Calu3 (cell line): ENCODE results near the gene XRCC4. TPM values are rescaled to one million over a fixed set of nuclear protein-coding genes. Genes with fewer than 3 reads are reported as not detected.

Source experiments
- BruUV-seq: library from RNA; stranded (reverse); fragments of 400-500 nt; replicated peaks from 2 replicates; lab custom pipeline; 2021; lab: Mats Ljungman, UMichigan
- CTCF ChIA-PET: fragments of 300-600 bp; sonication (Branson Sonifier 250); formaldehyde crosslinking; loops from one replicate; lab custom pipeline; 2022; ENCODE audit warnings: antibody characterized with exemption; lab: Charles Lee
- DNase-seq: peaks from one replicate; pipeline ENCODE4 v3.0.0; 2022
- H3K27ac Mint-ChIP-seq: one replicate; pipeline ENCODE4 v1.8.0; 2022; ENCODE audit warnings: mixed read lengths; ENCODE audit not compliant: unreplicated experiment
- H3K27me3 Mint-ChIP-seq: one replicate; pipeline ENCODE4 v1.8.0; 2022; ENCODE audit warnings: mixed read lengths; ENCODE audit not compliant: unreplicated experiment
- H3K36me3 Mint-ChIP-seq: one replicate; pipeline ENCODE4 v1.8.0; 2022; ENCODE audit warnings: mild to moderate bottlenecking, moderate library complexity, mixed read lengths; ENCODE audit not compliant: insufficient read depth, unreplicated experiment
- H3K4me1 Mint-ChIP-seq: one replicate; pipeline ENCODE4 v1.8.0; 2022; ENCODE audit warnings: mild to moderate bottlenecking, low read depth, mixed read lengths; ENCODE audit not compliant: unreplicated experiment
- H3K4me3 Mint-ChIP-seq: one replicate; pipeline ENCODE4 v1.8.0; 2022; ENCODE audit warnings: mild to moderate bottlenecking, low read depth, moderate library complexity, mixed read lengths; ENCODE audit not compliant: unreplicated experiment
- H3K9me3 Mint-ChIP-seq: one replicate; pipeline ENCODE4 v1.8.0; 2022; ENCODE audit warnings: low read depth, mixed read lengths; ENCODE audit not compliant: unreplicated experiment
- intact Hi-C: fragments of 100-400 bp; cut with micrococcal nuclease; formaldehyde crosslinking; loops from one replicate; pipeline ENCODE4 v1.10.0; 2022; ENCODE audit not compliant: unreplicated experiment
- total RNA-seq: library from RNA; stranded (reverse); gene quantifications from 2 replicates; pipeline ENCODE4 v1.2.3, GENCODE V29; 2022
- TF ChIP-seq, protein P1 (sequence below): fragments of 200-600 bp; IDR thresholded peaks from one replicate; pipeline ENCODE4 v1.8.0; 2022; ENCODE audit warnings: antibody characterized with exemption; ENCODE audit not compliant: unreplicated experiment

Gene XRCC4
- total RNA-seq, 1 experiment from 2014 or later = 25.5 TPM

DNA sequence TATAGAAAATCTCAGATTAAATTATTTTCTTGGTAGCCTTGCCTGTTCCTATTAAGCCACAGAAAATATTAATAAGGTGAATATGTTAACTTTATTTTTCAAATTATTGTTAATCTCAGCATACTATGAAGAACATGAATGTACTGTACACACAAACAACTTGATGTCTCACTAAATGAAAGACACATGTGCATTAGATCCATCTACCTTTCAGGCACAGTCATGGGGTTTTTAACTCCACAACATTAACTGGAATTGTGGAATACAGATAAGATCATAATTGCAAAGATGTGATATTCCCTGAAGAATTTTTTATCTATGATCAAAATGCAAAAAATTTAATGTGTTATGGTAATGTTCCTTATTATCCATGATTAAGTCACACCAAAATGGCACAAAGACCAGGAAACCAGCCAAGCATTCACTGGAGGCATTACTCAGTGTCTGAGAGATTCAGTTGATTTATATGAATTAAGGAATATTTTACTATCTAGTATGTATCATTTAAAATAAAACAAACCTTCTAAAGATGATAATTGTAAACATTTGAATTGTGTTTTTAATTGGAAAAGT, 244.2 kb downstream of the XRCC4 start:
- Mint-ChIP-seq H3K4me1 (peaks cover 10% of the 10 kb centered on the region), H3K9me3 (no peaks in the 10 kb centered on the region), H3K36me3 (no peaks in the 10 kb centered on the region), H3K27me3 (no peaks in the 10 kb centered on the region), H3K27ac (no peak overlapping the region), H3K4me3 (no peak overlapping the region)
- CTCF ChIA-PET = no interaction called here
- intact Hi-C loops = no loop called here
- DNase-seq = no peak
- BruUV-seq = no TSS peak
- TF ChIP-seq, protein P1, sequence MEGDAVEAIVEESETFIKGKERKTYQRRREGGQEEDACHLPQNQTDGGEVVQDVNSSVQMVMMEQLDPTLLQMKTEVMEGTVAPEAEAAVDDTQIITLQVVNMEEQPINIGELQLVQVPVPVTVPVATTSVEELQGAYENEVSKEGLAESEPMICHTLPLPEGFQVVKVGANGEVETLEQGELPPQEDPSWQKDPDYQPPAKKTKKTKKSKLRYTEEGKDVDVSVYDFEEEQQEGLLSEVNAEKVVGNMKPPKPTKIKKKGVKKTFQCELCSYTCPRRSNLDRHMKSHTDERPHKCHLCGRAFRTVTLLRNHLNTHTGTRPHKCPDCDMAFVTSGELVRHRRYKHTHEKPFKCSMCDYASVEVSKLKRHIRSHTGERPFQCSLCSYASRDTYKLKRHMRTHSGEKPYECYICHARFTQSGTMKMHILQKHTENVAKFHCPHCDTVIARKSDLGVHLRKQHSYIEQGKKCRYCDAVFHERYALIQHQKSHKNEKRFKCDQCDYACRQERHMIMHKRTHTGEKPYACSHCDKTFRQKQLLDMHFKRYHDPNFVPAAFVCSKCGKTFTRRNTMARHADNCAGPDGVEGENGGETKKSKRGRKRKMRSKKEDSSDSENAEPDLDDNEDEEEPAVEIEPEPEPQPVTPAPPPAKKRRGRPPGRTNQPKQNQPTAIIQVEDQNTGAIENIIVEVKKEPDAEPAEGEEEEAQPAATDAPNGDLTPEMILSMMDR = no peak

DNA sequence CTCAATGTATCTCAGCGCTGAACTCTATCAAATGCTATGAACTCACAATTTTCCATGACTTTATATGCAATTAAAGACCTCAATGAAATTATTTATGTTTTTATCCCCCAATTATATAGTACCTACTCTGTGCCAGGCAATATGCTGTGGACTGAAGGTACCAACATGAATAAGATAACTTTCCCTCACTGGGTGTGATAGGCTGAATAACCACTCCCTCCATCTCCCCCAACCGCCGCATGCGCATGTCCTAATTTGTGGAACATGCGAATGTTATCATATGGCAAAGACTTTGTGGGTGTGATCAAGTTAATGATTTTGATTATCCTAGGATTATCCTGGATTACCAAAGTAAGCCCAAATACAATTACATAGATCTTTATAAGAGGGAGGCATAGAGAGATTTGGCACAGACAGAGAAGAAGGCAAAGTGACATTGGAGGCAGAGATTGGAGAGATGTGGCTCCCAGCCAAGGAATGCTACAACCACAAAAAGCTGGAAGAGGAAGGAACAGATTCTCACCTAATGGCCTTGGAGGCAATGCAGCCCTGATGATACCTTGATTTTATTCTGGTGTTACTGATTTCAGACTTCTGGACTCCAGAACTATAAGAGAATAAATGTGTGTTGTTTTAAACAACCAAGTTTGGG, 245.1 kb downstream of the XRCC4 start:
- H3K4me1 Mint-ChIP-seq = peaks cover 10% of the 10 kb centered on the region
- no peaks in the 10 kb centered on the region for H3K36me3 Mint-ChIP-seq
- H3K9me3 Mint-ChIP-seq = no peaks in the 10 kb centered on the region
- TF ChIP-seq, protein P1 = no peak
- CTCF ChIA-PET = no interaction called here
- no peak overlapping the region for H3K27ac Mint-ChIP-seq
- intact Hi-C loops = no loop called here
- no peak for DNase-seq
- no TSS peak for BruUV-seq
- no peak overlapping the region for H3K4me3 Mint-ChIP-seq
- H3K27me3 Mint-ChIP-seq = no peaks in the 10 kb centered on the region

DNA sequence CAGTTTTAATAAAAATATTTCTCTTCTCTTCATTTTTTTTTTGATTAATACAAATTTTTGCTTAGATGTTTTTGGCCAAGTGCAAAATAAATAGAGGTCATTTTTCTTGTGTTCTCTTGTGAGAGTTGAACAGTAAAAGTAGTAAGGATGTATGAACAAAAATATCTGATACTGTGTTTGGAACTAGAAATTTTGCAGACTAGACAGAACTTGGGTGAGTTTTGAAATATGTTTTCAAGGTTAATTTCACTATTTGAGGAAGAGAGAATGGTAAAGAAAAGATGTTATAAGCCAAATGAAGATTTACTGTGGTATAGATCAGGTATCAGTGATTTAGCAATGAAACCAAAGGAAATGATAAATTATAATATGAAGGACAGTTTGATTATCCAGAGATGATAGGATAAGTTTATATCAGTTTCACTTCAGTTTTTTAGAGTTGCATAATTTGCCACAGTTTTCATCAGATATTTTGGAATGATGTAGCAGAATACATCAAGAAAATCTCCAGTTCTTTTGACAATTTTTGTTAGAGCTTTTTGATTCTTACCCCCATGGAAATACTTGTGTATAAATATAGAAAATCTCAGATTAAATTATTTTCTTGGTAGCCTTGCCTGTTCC, 246.3 kb downstream of the XRCC4 start:
- BruUV-seq = no TSS peak
- Mint-ChIP-seq H3K9me3 (no peaks in the 10 kb centered on the region), H3K27me3 (no peaks in the 10 kb centered on the region), H3K4me3 (no peak overlapping the region), H3K4me1 (peaks cover 10% of the 10 kb centered on the region), H3K27ac (no peak overlapping the region), H3K36me3 (no peaks in the 10 kb centered on the region)
- no peak for DNase-seq
- TF ChIP-seq, protein P1 = no peak
- intact Hi-C loops = no loop called here
- CTCF ChIA-PET = no interaction called here

DNA sequence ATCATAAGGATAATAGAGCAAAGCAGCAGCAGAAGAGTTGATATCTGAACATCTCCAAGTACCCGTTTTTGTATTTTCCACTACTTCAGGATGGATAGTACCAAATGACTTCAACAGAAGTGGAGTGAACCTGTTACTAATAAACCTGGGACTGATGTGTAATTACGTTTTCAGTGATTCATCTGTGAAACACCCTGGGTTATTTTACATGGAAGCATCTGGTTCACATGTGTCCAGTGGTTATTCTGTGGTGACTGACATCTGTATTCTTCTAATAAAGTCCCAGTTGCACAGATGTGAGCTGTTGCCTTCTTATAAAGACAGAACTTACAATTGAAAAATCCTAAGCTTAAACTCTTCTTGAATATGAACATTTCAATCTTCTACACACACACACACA, 254.5 kb downstream of the XRCC4 start:
- H3K27me3 Mint-ChIP-seq = no peaks in the 10 kb centered on the region
- DNase-seq = no peak
- no TSS peak for BruUV-seq
- no peaks in the 10 kb centered on the region for H3K36me3 Mint-ChIP-seq
- TF ChIP-seq, protein P1 = no peak
- no peak overlapping the region for H3K4me3 Mint-ChIP-seq
- H3K4me1 Mint-ChIP-seq = peaks cover 10% of the 10 kb centered on the region
- CTCF ChIA-PET = interaction anchor here (0.5 kb wide), 1 partner anchor 46 kb away, joined by 3 read pairs; no protein-coding TSS in a partner anchor
- no peak overlapping the region for H3K27ac Mint-ChIP-seq
- intact Hi-C loops = no loop called here
- H3K9me3 Mint-ChIP-seq = no peaks in the 10 kb centered on the region
